WTC11 (cell line): Measurements from ENCODE around the gene EPN2.

Experiments used
- ESRRA ChIP-seq: sonication (generic); formaldehyde crosslinking; IDR thresholded peaks from 2 replicates; pipeline ENCODE4 v1.8.1; 2022; ENCODE audit warnings: mild to moderate bottlenecking, missing genetic modification reagents, borderline replicate concordance
- NR3C1 ChIP-seq: sonication (generic); formaldehyde crosslinking; conservative IDR thresholded peaks from 2 replicates; pipeline ENCODE4 v1.8.1; 2023; ENCODE audit warnings: low read depth, mild to moderate bottlenecking, missing genetic modification reagents
- TP53 ChIP-seq: sonication (generic); formaldehyde crosslinking; IDR thresholded peaks from 2 replicates; pipeline ENCODE4 v1.8.1; 2023; ENCODE audit warnings: mild to moderate bottlenecking, missing genetic modification reagents
- USF1 ChIP-seq: sonication (generic); formaldehyde crosslinking; IDR thresholded peaks from 2 replicates; pipeline ENCODE4 v1.8.0; 2022; ENCODE audit warnings: mild to moderate bottlenecking, missing genetic modification reagents
- ZBTB21 ChIP-seq: sonication (generic); formaldehyde crosslinking; IDR thresholded peaks from 2 replicates; pipeline ENCODE4 v1.8.1; 2023; ENCODE audit warnings: mild to moderate bottlenecking, missing genetic modification reagents, borderline replicate concordance
- ZBTB43 ChIP-seq: sonication (generic); formaldehyde crosslinking; IDR thresholded peaks from 2 replicates; pipeline ENCODE4 v1.8.1; 2023; ENCODE audit warnings: mild to moderate bottlenecking, missing genetic modification reagents
- TF ChIP-seq, protein P1 (sequence below): fragments of 200-600 bp; IDR thresholded peaks from 2 replicates; pipeline ENCODE4 v1.8.0; 2022; ENCODE audit warnings: antibody characterized with exemption

DNA sequence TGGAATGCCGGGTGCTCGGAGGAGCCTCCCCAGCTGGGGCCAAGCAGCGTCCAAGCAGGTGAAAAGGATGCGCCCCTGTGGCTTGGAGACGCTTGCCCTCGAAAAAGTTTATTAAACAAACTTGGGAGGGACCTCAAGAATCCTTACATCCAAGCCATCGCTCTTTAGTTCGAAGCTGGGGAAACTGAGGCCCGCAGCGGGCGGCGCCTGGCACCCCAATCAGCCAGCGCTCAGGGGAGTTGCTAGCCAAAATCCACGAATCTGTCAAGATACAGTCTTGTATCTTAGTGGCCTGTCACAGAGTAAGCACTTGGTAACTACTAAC, 125.9 kb downstream of the EPN2 start:
- TF ChIP-seq, protein P1, sequence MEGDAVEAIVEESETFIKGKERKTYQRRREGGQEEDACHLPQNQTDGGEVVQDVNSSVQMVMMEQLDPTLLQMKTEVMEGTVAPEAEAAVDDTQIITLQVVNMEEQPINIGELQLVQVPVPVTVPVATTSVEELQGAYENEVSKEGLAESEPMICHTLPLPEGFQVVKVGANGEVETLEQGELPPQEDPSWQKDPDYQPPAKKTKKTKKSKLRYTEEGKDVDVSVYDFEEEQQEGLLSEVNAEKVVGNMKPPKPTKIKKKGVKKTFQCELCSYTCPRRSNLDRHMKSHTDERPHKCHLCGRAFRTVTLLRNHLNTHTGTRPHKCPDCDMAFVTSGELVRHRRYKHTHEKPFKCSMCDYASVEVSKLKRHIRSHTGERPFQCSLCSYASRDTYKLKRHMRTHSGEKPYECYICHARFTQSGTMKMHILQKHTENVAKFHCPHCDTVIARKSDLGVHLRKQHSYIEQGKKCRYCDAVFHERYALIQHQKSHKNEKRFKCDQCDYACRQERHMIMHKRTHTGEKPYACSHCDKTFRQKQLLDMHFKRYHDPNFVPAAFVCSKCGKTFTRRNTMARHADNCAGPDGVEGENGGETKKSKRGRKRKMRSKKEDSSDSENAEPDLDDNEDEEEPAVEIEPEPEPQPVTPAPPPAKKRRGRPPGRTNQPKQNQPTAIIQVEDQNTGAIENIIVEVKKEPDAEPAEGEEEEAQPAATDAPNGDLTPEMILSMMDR: no peak; the same call in 1 of the 2 replicates
- TF ChIP-seq ZBTB21 (CRISPR knock-in tag) (no peak), USF1 (CRISPR knock-in tag) (no peak), NR3C1 (CRISPR knock-in tag) (no peak), TP53 (CRISPR knock-in tag) (no peak), ZBTB43 (CRISPR knock-in tag) (0 out of 2 replicates have a peak, but pooled peaks have one; percentile 61), ESRRA (CRISPR knock-in tag) (no peak)
